Suprapubic skin (tissue), 4 donors: ENCODE data around the gene CD84.

ENCODE experiments used
- CTCF ChIP-seq, 2 donors: fragments of 200-600 bp in 1 of 2; fragments of 450-650 bp in 1 of 2; sonication (generic) in 1 of 2; IDR thresholded peaks; one replicate each; pipeline ENCODE4 v1.5.1; 2016 to 2019; ENCODE audit warnings: antibody characterized with exemption in 2 of 2, mild to moderate bottlenecking in 1 of 2, moderate library complexity in 1 of 2
- EP300 ChIP-seq: sonication (generic); formaldehyde crosslinking; IDR thresholded peaks from one replicate; pipeline ENCODE4 v1.6.1; 2017; ENCODE audit warnings: antibody characterized with exemption
- POLR2A ChIP-seq, 2 donors: fragments of 450-650 bp; IDR thresholded peaks; one replicate each; pipeline ENCODE4 v1.6.1; 2017; ENCODE audit warnings: antibody characterized with exemption in 2 of 2, mild to moderate bottlenecking in 2 of 2, moderate library complexity in 2 of 2
- POLR2AphosphoS5 ChIP-seq, 3 donors: sonication (generic); formaldehyde crosslinking; IDR thresholded peaks; one replicate each; pipeline ENCODE4 v1.6.1; 2017; ENCODE audit warnings: antibody characterized with exemption in 3 of 3

GRCh38 chr1:160620942-160621632 is 41.8 kb upstream of the CD84 start:
- TF ChIP-seq CTCF (IDR thresholded peaks at IDR 0.05) (no peak), POLR2A (IDR thresholded peaks at IDR 0.05) (no peak), EP300 (no peak), POLR2AphosphoS5 (IDR thresholded peaks at IDR 0.05) (no peak)
